Natural killer cell treated with Interleukin-12 subunit alpha and Interleukin-12 subunit beta and Interleukin-15 and Interleukin-18, amount 100 ng/mL, for 72 hours (primary cell): Measurements from ENCODE around the gene STOML1. TPM values are rescaled to one million over a fixed set of nuclear protein-coding genes. Genes with fewer than 3 reads are reported as not detected.

Experiments used
- ATAC-seq, 2 donors: fragments of 150-1000 bp; cut with Tn5 transposase in 1 of 2; sonication (Bioruptor Pico), chemical (Tn5 transposase) in 1 of 2; 2 replicates each; pipeline ENCODE4 v1.10.0; 2021
- DNase-seq: peaks from one replicate; pipeline ENCODE4 v3.0.0; 2022; ENCODE audit warnings: low spot score
- H3K27ac Mint-ChIP-seq, 2 donors: 1 replicate in 1 of 2; 2 replicates in 1 of 2; pipeline ENCODE4 v1.8.0; 2022; ENCODE audit warnings: mixed read lengths in 2 of 2, mild to moderate bottlenecking in 1 of 2, moderate library complexity in 1 of 2
- H3K27me3 Mint-ChIP-seq, 2 donors: 1 replicate in 1 of 2; 2 replicates in 1 of 2; pipeline ENCODE4 v1.8.0; 2022; ENCODE audit warnings: mixed read lengths in 2 of 2
- H3K36me3 Mint-ChIP-seq: one replicate; pipeline ENCODE4 v1.8.0; 2022; ENCODE audit warnings: mixed read lengths
- H3K4me1 Mint-ChIP-seq, 2 donors: 1 replicate in 1 of 2; 2 replicates in 1 of 2; pipeline ENCODE4 v1.8.0; 2022; ENCODE audit warnings: low read depth in 2 of 2, mixed read lengths in 2 of 2, mild to moderate bottlenecking in 1 of 2
- H3K4me3 Mint-ChIP-seq: one replicate; pipeline ENCODE4 v1.8.0; 2022; ENCODE audit warnings: mixed read lengths
- H3K9me3 Mint-ChIP-seq: 2 replicates; pipeline ENCODE4 v1.8.0; 2022; ENCODE audit warnings: mixed read lengths
- total RNA-seq, 2 donors: library from RNA; stranded (reverse); gene quantifications; one replicate each; pipeline ENCODE4 v1.2.3, GENCODE V29; 2022

The STOML1 gene
- total RNA-seq, 2 donors from 2014 or later, result 14.3 to 17.9 TPM

- Mint-ChIP-seq H3K4me3 (no peak overlapping the region), H3K4me1 (peaks cover 7 to 12% of the 10 kb centered on the region in 2 donors), H3K36me3 (no peaks in the 10 kb centered on the region), H3K9me3 (no peaks in the 10 kb centered on the region), H3K27me3 (peaks cover 0 to 2% of the 10 kb centered on the region in 2 donors), H3K27ac (peak overlapping the region in 1 of 2 donors; percentile 53)
- no peak for DNase-seq
- no peak for ATAC-seq
Observed at GRCh38 chr15:73948982-73949381, 43.1 kb downstream of the STOML1 start.

- Mint-ChIP-seq H3K4me1 (peaks cover 7 to 12% of the 10 kb centered on the region in 2 donors), H3K27me3 (peaks cover 0 to 2% of the 10 kb centered on the region in 2 donors), H3K36me3 (no peaks in the 10 kb centered on the region), H3K9me3 (no peaks in the 10 kb centered on the region), H3K27ac (no peak overlapping the region), H3K4me3 (no peak overlapping the region)
- no peak for ATAC-seq
- no peak for DNase-seq
Observed at GRCh38 chr15:73948396-73948795, 43.7 kb downstream of the STOML1 start.

- H3K27me3 Mint-ChIP-seq, result peaks cover 0 to 2% of the 10 kb centered on the region in 2 donors
- H3K27ac Mint-ChIP-seq, result no peak overlapping the region
- H3K4me1 Mint-ChIP-seq, result peaks cover 7 to 12% of the 10 kb centered on the region in 2 donors
- ATAC-seq (no peak), DNase-seq (no peak)
- no peaks in the 10 kb centered on the region for H3K36me3 Mint-ChIP-seq
- no peak overlapping the region for H3K4me3 Mint-ChIP-seq
- no peaks in the 10 kb centered on the region for H3K9me3 Mint-ChIP-seq
Observed at GRCh38 chr15:73947651-73948050, 44.4 kb downstream of the STOML1 start.

- DNase-seq (no peak), ATAC-seq (no peak)
- Mint-ChIP-seq H3K27me3 (peaks cover 0 to 2% of the 10 kb centered on the region in 2 donors), H3K36me3 (no peaks in the 10 kb centered on the region), H3K4me3 (no peak overlapping the region), H3K27ac (no peak overlapping the region), H3K9me3 (no peaks in the 10 kb centered on the region), H3K4me1 (peaks cover 9 to 13% of the 10 kb centered on the region in 2 donors)
Observed at GRCh38 chr15:73946795-73947370, 45.2 kb downstream of the STOML1 start.

- peaks cover 14% of the 10 kb centered on the region in 2 donors for H3K4me1 Mint-ChIP-seq
- no peaks in the 10 kb centered on the region for H3K36me3 Mint-ChIP-seq
- ATAC-seq (no peak), DNase-seq (no peak)
- H3K4me3 Mint-ChIP-seq, result no peak overlapping the region
- peaks cover 0 to 2% of the 10 kb centered on the region in 2 donors for H3K27me3 Mint-ChIP-seq
- H3K9me3 Mint-ChIP-seq, result no peaks in the 10 kb centered on the region
- no peak overlapping the region for H3K27ac Mint-ChIP-seq
Observed at GRCh38 chr15:73946046-73946721, 45.9 kb downstream of the STOML1 start.

DNA sequence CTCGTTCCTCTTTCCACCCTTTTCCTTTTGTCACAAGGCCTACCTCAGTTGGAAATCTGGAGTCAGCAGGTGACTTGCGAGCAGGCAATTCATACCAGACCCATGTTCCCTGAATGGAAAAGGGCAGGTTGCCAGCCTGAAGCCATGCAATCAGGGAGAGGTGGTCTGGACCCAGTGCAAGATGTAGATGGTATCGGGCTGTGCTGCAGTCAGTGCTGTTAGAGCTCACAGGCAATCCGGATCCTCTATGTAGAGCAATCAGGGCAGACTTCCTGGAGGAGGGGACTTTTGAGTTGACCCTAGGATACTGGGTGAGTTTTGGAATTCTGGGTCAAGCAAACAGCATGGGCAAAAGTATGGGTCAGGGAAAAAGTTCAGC, 47.0 kb downstream of the STOML1 start:
- Mint-ChIP-seq H3K27me3 (peaks cover 0 to 2% of the 10 kb centered on the region in 2 donors), H3K9me3 (no peaks in the 10 kb centered on the region), H3K27ac (no peak overlapping the region), H3K36me3 (no peaks in the 10 kb centered on the region), H3K4me3 (no peak overlapping the region), H3K4me1 (peaks cover 6 to 9% of the 10 kb centered on the region in 2 donors)
- ATAC-seq (no peak), DNase-seq (no peak)

DNA sequence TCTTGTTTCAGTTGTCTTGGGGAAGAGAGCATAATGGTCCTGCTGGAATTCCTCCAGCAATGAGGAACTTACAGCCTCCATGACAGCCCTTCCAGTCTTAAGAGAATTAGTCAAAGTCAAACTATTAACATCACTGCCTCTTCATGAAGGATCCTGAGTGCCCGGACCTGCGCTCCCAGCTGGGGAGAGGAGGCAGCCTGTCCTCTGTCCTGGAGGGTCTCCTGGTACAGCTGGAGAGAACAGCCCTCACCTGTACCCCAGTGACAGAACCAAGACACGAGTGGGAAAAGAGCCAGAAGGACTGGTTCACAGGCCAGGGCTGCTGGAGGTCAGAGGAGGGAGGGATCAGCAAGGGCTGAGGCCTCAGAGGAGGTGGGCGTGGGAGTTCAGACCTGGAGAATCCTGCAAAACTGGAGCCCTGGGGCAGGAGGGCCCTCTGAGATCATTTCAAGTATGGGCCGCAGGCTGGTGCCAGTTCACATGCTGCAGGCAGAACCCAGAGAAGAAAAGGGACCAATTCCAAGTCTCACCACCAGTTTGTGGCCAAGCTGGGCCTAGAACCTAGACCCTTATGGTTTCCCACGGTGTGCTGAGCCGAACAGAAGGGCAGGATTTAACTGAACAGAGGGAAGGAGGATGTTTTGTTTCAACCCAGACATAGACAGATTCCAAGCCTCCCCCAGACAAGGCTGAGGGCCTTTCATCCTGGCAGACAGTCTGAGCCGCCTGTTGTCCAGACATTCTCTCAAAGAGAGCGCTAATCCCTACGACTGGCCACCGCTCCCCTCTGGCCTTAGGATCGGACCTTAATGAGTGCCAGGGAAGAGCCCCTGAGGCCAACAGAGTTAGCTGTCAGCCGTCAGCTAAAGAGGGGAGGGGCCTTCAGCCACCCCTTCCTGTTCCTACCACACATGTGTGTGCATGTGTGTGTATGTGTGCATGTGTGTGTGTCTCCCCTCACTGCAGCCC, 47.6 kb downstream of the STOML1 start:
- no peaks in the 10 kb centered on the region for H3K9me3 Mint-ChIP-seq
- ATAC-seq, result no peak
- H3K27ac Mint-ChIP-seq, result no peak overlapping the region

DNA sequence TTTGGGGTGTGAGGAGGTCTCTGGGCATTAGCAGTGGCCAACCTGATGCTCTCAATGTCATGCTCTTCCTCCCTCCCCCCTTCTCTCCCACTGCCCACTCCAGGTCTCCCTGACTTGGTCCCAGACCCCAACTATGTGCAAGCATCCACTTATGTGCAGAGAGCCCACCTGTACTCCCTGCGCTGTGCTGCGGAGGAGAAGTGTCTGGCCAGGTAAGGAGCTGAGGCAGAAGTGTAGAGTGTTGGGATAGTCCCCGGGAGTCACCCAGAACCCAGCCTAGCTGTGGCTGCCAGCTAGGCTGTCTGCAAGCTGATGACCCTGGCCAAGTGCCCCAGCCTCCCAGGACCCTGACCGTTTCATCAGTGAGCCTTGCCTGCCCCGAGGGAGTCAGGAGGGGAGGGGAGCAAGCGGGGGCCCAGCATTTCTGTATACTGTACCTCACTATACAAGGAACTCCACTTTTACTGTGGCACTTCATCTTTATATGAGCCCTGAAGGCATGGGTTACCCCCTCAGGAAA, 49.3 kb downstream of the STOML1 start:
- DNase-seq (no peak), ATAC-seq (no peak)
- no peaks in the 10 kb centered on the region for H3K9me3 Mint-ChIP-seq
- no peak overlapping the region for H3K27ac Mint-ChIP-seq
- H3K27me3 Mint-ChIP-seq, result peaks cover 0 to 2% of the 10 kb centered on the region in 2 donors
- H3K36me3 Mint-ChIP-seq, result no peaks in the 10 kb centered on the region
- H3K4me1 Mint-ChIP-seq, result peaks cover 6 to 9% of the 10 kb centered on the region in 2 donors
- H3K4me3 Mint-ChIP-seq, result no peak overlapping the region

More for the DNA sequence above, 47.6 kb downstream of the STOML1 start:
- H3K36me3 Mint-ChIP-seq, result no peaks in the 10 kb centered on the region
- H3K4me3 Mint-ChIP-seq, result no peak overlapping the region
- peaks cover 0 to 2% of the 10 kb centered on the region in 2 donors for H3K27me3 Mint-ChIP-seq
- H3K4me1 Mint-ChIP-seq, result peaks cover 6 to 9% of the 10 kb centered on the region in 2 donors
- no peak for DNase-seq

DNA sequence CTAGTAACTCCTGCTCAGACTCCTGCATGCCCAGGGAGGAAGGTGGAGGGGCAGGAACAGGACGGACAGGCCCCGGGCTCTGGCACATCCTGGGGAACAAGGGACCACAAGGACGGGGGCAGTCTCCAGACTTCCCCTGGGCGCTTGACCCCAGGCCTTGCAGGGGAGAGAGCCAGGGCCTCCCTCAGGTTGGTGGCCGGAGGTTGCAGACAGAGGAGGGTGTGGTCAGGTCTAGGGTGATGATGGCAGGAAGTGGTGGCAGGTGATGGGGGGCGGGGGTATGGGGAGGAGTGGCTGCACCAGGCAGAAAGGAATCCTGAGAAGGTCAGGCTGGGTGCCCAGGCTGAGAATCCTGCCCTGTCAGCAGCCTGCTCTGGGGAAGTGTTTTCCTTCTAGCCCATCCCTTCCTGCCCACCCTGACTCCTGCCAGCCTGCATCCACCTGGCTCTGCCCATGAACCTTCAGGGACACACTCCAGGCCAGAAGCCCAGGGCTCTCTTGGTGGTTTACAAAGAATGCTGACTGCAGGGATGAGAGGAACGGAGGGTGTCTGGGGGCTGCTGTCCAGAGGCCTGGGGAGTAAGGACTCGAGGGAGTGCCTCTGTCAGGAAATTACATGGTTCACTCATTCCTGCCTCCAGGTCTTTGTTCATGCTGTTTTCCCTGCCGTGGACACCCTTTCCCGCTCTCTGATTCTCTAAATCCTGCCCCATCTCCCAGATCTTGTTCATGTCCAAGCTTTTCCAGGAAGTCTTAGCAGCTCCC, 50.0 kb downstream of the STOML1 start:
- ATAC-seq (peak in 1 of 2 donors; percentile 17), DNase-seq (no peak)
- Mint-ChIP-seq H3K27me3 (peaks cover 0 to 2% of the 10 kb centered on the region in 2 donors), H3K9me3 (no peaks in the 10 kb centered on the region), H3K36me3 (no peaks in the 10 kb centered on the region), H3K27ac (no peak overlapping the region), H3K4me1 (peaks cover 6 to 9% of the 10 kb centered on the region in 2 donors), H3K4me3 (no peak overlapping the region)

GRCh38 chr15:73941449-73941848, 50.6 kb downstream of the STOML1 start:
- H3K4me3 Mint-ChIP-seq, result no peak overlapping the region
- peaks cover 0 to 2% of the 10 kb centered on the region in 2 donors for H3K27me3 Mint-ChIP-seq
- H3K27ac Mint-ChIP-seq, result no peak overlapping the region
- no peaks in the 10 kb centered on the region for H3K36me3 Mint-ChIP-seq
- H3K4me1 Mint-ChIP-seq, result peaks cover 6 to 9% of the 10 kb centered on the region in 2 donors
- ATAC-seq (no peak), DNase-seq (no peak)
- no peaks in the 10 kb centered on the region for H3K9me3 Mint-ChIP-seq

GRCh38 chr15:73941044-73941443, 51.1 kb downstream of the STOML1 start:
- H3K4me3 Mint-ChIP-seq, result no peak overlapping the region
- peaks cover 0 to 2% of the 10 kb centered on the region in 2 donors for H3K27me3 Mint-ChIP-seq
- no peak overlapping the region for H3K27ac Mint-ChIP-seq

DNA sequence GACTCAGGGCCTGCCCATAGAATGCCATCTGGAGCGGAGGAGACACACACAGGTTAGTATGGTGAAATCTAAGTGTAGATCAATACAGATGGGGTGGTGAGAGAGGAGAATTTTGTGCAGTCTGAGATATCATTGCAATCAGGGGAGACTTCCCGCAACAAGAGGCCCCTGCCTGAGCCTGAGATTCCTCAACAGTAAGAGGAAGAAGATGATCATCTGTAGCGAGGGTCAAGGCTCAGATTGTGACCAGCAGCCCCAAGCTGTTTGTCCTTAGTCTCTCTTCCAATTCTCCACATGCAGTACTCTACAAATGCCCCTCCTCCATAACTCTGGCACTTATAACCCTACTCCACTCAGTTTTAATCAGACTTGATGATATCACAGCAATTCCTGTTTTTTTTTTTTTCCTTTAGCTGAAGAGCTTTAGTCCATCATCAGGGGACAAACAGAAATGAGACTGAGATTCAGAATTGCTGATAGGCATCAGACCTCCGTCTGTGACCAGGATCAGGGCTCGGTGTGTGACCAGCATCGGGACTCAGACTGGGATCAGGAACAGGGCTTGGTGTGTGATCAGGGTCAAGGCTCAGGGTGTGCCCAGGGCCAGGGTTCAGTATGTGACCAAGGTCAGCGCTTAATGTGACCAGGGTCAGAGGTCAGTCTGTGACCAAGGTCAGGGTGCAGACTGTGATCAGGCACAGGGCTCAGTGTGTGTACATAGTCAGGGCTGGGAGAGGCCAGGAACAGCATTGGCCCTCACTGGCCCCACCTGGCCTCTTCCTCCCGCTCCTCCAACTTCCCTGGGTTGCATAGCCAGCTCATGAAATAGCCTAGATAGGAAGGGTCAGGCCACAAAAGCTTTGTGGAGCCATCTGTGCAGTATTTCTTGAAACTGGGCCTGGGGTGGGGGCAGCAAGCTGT, 51.8 kb downstream of the STOML1 start:
- H3K9me3 Mint-ChIP-seq, result no peaks in the 10 kb centered on the region
- H3K27ac Mint-ChIP-seq, result peak overlapping the region in 1 of 2 donors; percentile 5
- ATAC-seq (no peak), DNase-seq (no peak)
- no peak overlapping the region for H3K4me3 Mint-ChIP-seq
- H3K27me3 Mint-ChIP-seq, result no peaks in the 10 kb centered on the region
- peaks cover 6 to 9% of the 10 kb centered on the region in 2 donors for H3K4me1 Mint-ChIP-seq
- H3K36me3 Mint-ChIP-seq, result no peaks in the 10 kb centered on the region

More at GRCh38 chr15:73941044-73941443, 51.1 kb downstream of the STOML1 start:
- ATAC-seq (no peak), DNase-seq (no peak)
- Mint-ChIP-seq H3K36me3 (no peaks in the 10 kb centered on the region), H3K9me3 (no peaks in the 10 kb centered on the region), H3K4me1 (peaks cover 6 to 9% of the 10 kb centered on the region in 2 donors)
